Upper lobe of left lung (tissue), 6 donors: Measurements from ENCODE around the gene NSD2. TPM values are rescaled to one million over a fixed set of nuclear protein-coding genes. Genes with fewer than 3 reads are reported as not detected.

Experiments
- ATAC-seq, 2 donors: fragments of 200-7000 bp; cut with Tn5 transposase; one replicate each; pipeline ENCODE4 v1.9.1; 2022; ENCODE audit warnings: mild to moderate bottlenecking in 2 of 2, moderate library complexity in 2 of 2; ENCODE audit not compliant: low FRiP score in 2 of 2
- DNase-seq, 2 donors: peaks; one replicate each; pipeline ENCODE4 v3.0.0-alpha.2; 2019 to 2020
- H3K27ac ChIP-seq, 4 donors: fragments of 200-600 bp; sonication (generic); one replicate each; pipeline ENCODE4 v1.5.1; 2016 to 2019
- H3K27me3 ChIP-seq, 4 donors: fragments of 200-600 bp; sonication (generic); one replicate each; pipeline ENCODE4 v1.5.1; 2017 to 2019
- H3K36me3 ChIP-seq, 4 donors: fragments of 200-600 bp; sonication (generic); one replicate each; pipeline ENCODE4 v1.5.1; 2016 to 2019
- H3K4me1 ChIP-seq, 4 donors: fragments of 200-600 bp; sonication (generic); one replicate each; pipeline ENCODE4 v1.5.1; 2018 to 2019
- H3K4me3 ChIP-seq, 4 donors: fragments of 200-600 bp; sonication (generic); one replicate each; pipeline ENCODE4 v1.5.1; 2017 to 2019; ENCODE audit warnings: mild to moderate bottlenecking in 2 of 4, moderate library complexity in 1 of 4
- H3K9me3 ChIP-seq, 4 donors: fragments of 200-600 bp; sonication (generic); one replicate each; pipeline ENCODE4 v1.5.1; 2018 to 2019
- CTCF ChIP-seq, 6 experiments: fragments of 450-650 bp in 4 of 6; fragments of 200-600 bp in 2 of 6; sonication (generic) in 2 of 6; IDR thresholded peaks; one replicate each; pipeline ENCODE4 v1.5.1; 2016 to 2019; ENCODE audit warnings: antibody characterized with exemption in 6 of 6
- EP300 ChIP-seq, 4 donors: sonication (generic); formaldehyde crosslinking; IDR thresholded peaks; one replicate each; pipeline ENCODE4 v1.5.1; 2017; ENCODE audit warnings: antibody characterized with exemption in 4 of 4, control low read depth in 2 of 4
- POLR2A ChIP-seq, 4 donors: fragments of 450-650 bp; IDR thresholded peaks; one replicate each; pipeline ENCODE4 v1.5.1; 2016 to 2017; ENCODE audit warnings: antibody characterized with exemption in 4 of 4, mild to moderate bottlenecking in 2 of 4
- POLR2AphosphoS5 ChIP-seq, 2 donors: sonication (generic); formaldehyde crosslinking; IDR thresholded peaks; one replicate each; pipeline ENCODE4 v1.5.1; 2017; ENCODE audit warnings: antibody characterized with exemption in 2 of 2
- WGBS, 2 donors: methylation state at CpG; one replicate each; pipeline ENCODE4 v1.1.5; 2017 to 2018; 5-methylcytosine and 5-hydroxymethylcytosine counted together
- total RNA-seq, 6 donors: library from RNA; depleted of rRNA in 4 of 6; stranded (reverse); fragments of >200 nt in 4 of 6; gene quantifications; one replicate each; pipeline versions ENCODE4 v1.1.0 to v1.2.1, GENCODE V29; 2016 to 2021
- donor health status: DM: no; HTN: no; CAD: no; lungs with moderate emphysema.
- donor health status: DM: no; HTN: yes; CAD: no; lungs with severe emphysema.

NSD2 gene
- total RNA-seq, 6 donors from 2014 or later: 35.7 to 164 (median 53.1) TPM

- H3K36me3 ChIP-seq: peaks cover 0 to 6% (median 5%) of the 10 kb centered on the region in 4 donors
- H3K4me3 ChIP-seq: no peak overlapping the region
- no peaks in the 10 kb centered on the region for H3K27me3 ChIP-seq
- no peaks in the 10 kb centered on the region for H3K9me3 ChIP-seq
- no peak for TF ChIP-seq EP300 (IDR thresholded peaks at IDR 0.05)
- no peak for TF ChIP-seq POLR2A (IDR thresholded peaks at IDR 0.05)
- TF ChIP-seq CTCF (IDR thresholded peaks at IDR 0.05): no peak
- no peak overlapping the region for H3K27ac ChIP-seq
- DNase-seq (no peak), ATAC-seq (no peak)
- peaks cover 0 to 10% (median 3%) of the 10 kb centered on the region in 4 donors for H3K4me1 ChIP-seq
- 90 to 92% methylated on average over 5 to 8 of the region's 8 CpGs for WGBS, 2 donors
Measured at GRCh38 chr4:1895971-1896657, 24.9 kb downstream of the NSD2 start.

GRCh38 chr4:1896658-1896991 is 25.4 kb downstream of the NSD2 start:
- H3K27ac ChIP-seq: no peak overlapping the region
- H3K36me3 ChIP-seq: peaks cover 0 to 10% (median 10%) of the 10 kb centered on the region in 4 donors
- peaks cover 0 to 13% (median 5%) of the 10 kb centered on the region in 4 donors for H3K4me1 ChIP-seq
- no peak overlapping the region for H3K4me3 ChIP-seq
- no peaks in the 10 kb centered on the region for H3K9me3 ChIP-seq
- WGBS, 2 donors: 91 to 92% methylated on average over 6 of the region's 6 CpGs
- ATAC-seq (no peak), DNase-seq (no peak)
- H3K27me3 ChIP-seq: no peaks in the 10 kb centered on the region
- TF ChIP-seq POLR2A (IDR thresholded peaks at IDR 0.05): no peak
- TF ChIP-seq EP300 (IDR thresholded peaks at IDR 0.05): no peak
- TF ChIP-seq POLR2AphosphoS5 (IDR thresholded peaks at IDR 0.05): no peak
- no peak for TF ChIP-seq CTCF (IDR thresholded peaks at IDR 0.05)

- no peak for DNase-seq
- peaks cover 0 to 19% (median 12%) of the 10 kb centered on the region in 4 donors for H3K36me3 ChIP-seq
- H3K27ac ChIP-seq: no peak overlapping the region
- H3K9me3 ChIP-seq: no peaks in the 10 kb centered on the region
- WGBS, 2 donors: 96 to 100% methylated on average over 6 of the region's 6 CpGs
- H3K27me3 ChIP-seq: no peaks in the 10 kb centered on the region
- no peak for TF ChIP-seq CTCF (IDR thresholded peaks at IDR 0.05)
- no peak for TF ChIP-seq POLR2A (IDR thresholded peaks at IDR 0.05)
- TF ChIP-seq POLR2AphosphoS5 (IDR thresholded peaks at IDR 0.05): no peak
- no peak overlapping the region for H3K4me3 ChIP-seq
- no peak for ATAC-seq
- peaks cover 0 to 15% (median 6%) of the 10 kb centered on the region in 4 donors for H3K4me1 ChIP-seq
Measured at GRCh38 chr4:1898007-1898406, 26.8 kb downstream of the NSD2 start.

GRCh38 chr4:1898681-1899080 is 27.5 kb downstream of the NSD2 start:
- TF ChIP-seq POLR2A (IDR thresholded peaks at IDR 0.05) (no peak), EP300 (IDR thresholded peaks at IDR 0.05) (no peak), CTCF (IDR thresholded peaks at IDR 0.05) (no peak), POLR2AphosphoS5 (IDR thresholded peaks at IDR 0.05) (no peak)
- H3K9me3 ChIP-seq: no peaks in the 10 kb centered on the region
- H3K27ac ChIP-seq: no peak overlapping the region
- WGBS, 2 donors: 82 to 87% methylated on average over 1 of the region's 1 CpG
- peaks cover 0 to 22% (median 14%) of the 10 kb centered on the region in 4 donors for H3K36me3 ChIP-seq
- H3K27me3 ChIP-seq: no peaks in the 10 kb centered on the region
- ATAC-seq (no peak), DNase-seq (no peak)
- H3K4me1 ChIP-seq: peaks cover 0 to 15% (median 6%) of the 10 kb centered on the region in 4 donors
- no peak overlapping the region for H3K4me3 ChIP-seq
